ENCODE measurements around the gene MLLT10. TPM values are rescaled to one million over a fixed set of nuclear protein-coding genes. Genes with fewer than 3 reads are reported as not detected.
"Not testable (repeated sequence)": the region's sequence is repeated elsewhere in the genome, so short reads cannot be mapped to it uniquely, and the experiment has no call there.

The MLLT10 gene
- total RNA-seq, 6 donors from 2014 or later = 40.1 to 63.9 (median 53.9) TPM

DNA sequence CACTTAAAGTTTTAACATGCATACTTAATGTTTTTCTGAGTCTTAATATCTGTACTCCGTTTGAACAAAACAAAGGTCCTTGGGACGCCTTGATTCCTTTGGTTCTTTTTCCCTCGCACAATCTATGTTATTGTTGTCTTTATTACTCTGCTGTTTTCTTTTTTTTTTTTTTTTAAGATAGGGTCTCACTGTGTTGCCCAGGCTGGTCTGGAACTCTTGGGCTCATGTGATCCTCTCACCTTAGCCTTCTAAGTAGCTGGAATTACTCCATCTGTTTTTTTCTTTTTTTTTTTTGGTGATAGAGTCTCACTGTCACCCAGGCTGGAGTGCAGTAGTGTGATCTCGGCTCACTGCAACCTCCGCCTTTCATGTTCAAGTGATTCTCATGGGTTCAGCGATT lies 13.2 kb downstream of the MLLT10 start:
- Histone ChIP-seq H3K27me3 (no peaks in the 10 kb centered on the region), H3K36me3 (peaks cover 4 to 76% (median 44%) of the 10 kb centered on the region in 4 donors), H3K9me3 (no peaks in the 10 kb centered on the region), H3K4me1 (no peaks in the 10 kb centered on the region), H3K4me3 (no peak overlapping the region), H3K27ac (no peak overlapping the region)
- DNase-seq (no peak), ATAC-seq (ENCODE audit: low FRiP score in 2 of 2) (no peak)
- WGBS, 2 donors = 91 to 93% methylated on average over 6 of the region's 6 CpGs
- TF ChIP-seq, protein P1, sequence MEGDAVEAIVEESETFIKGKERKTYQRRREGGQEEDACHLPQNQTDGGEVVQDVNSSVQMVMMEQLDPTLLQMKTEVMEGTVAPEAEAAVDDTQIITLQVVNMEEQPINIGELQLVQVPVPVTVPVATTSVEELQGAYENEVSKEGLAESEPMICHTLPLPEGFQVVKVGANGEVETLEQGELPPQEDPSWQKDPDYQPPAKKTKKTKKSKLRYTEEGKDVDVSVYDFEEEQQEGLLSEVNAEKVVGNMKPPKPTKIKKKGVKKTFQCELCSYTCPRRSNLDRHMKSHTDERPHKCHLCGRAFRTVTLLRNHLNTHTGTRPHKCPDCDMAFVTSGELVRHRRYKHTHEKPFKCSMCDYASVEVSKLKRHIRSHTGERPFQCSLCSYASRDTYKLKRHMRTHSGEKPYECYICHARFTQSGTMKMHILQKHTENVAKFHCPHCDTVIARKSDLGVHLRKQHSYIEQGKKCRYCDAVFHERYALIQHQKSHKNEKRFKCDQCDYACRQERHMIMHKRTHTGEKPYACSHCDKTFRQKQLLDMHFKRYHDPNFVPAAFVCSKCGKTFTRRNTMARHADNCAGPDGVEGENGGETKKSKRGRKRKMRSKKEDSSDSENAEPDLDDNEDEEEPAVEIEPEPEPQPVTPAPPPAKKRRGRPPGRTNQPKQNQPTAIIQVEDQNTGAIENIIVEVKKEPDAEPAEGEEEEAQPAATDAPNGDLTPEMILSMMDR (IDR thresholded peaks at IDR 0.05) = no peak
- no peak for TF ChIP-seq POLR2A (IDR thresholded peaks at IDR 0.05)

DNA sequence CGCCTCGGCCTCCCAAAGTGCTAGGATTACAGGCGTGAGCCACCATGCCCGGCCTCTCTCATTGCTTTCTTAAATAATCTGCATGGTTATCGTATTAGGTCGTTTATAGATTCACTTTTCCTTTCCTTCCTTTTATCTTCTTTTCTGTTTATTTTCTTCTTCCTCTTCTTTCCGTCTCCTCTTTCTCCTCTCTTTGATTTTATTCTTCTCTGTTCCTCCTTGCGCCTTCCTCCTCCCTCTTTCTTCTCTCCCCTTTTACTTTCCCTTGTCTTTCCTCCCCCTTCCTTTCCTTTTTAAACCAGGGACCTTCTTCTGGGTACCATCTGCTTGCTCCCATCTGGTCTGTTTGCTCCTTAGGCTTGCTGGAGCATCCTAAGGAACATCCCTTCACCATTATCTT lies 18.6 kb downstream of the MLLT10 start:
- no peak for TF ChIP-seq POLR2AphosphoS5 (IDR thresholded peaks at IDR 0.05)
- TF ChIP-seq, protein P1 (IDR thresholded peaks at IDR 0.05) = no peak
- no peak for TF ChIP-seq POLR2A (IDR thresholded peaks at IDR 0.05)
- TF ChIP-seq EP300 (IDR thresholded peaks at IDR 0.05) = no peak
- H3K36me3 ChIP-seq = peaks cover 3 to 77% (median 33%) of the 10 kb centered on the region in 4 donors
- ATAC-seq (ENCODE audit: low FRiP score in 2 of 2) (no peak), DNase-seq (no peak)
- 84 to 87% methylated on average over 8 of the region's 8 CpGs for WGBS, 2 donors
- H3K4me3 ChIP-seq = no peak overlapping the region
- no peaks in the 10 kb centered on the region for H3K27me3 ChIP-seq
- no peaks in the 10 kb centered on the region for H3K9me3 ChIP-seq
- H3K4me1 ChIP-seq = peaks cover 0 to 4% (median 0%) of the 10 kb centered on the region in 4 donors
- no peak overlapping the region for H3K27ac ChIP-seq

DNA sequence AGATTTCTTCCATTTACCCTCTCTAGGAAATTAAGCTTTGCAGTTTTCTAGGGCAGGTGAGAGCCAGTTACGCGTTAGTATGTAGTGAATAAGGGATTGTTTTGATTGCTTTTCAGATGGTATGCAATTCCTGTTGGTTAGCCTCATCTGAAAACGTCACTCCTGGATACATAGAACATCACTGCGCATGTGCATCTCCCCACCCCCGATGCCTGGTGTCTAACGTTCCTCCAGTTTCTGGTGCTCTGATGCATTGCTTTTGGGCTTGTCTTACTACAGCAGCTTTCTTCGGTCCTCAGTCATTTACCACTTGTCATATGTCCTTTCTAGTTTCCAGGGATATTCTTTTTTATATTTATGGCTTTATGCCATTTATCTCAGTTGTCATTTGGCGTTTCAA lies 22.5 kb downstream of the MLLT10 start:
- H3K4me1 ChIP-seq = peaks cover 0 to 4% (median 0%) of the 10 kb centered on the region in 4 donors
- H3K36me3 ChIP-seq = peaks cover 0 to 80% (median 37%) of the 10 kb centered on the region in 4 donors
- H3K4me3 ChIP-seq = no peak overlapping the region
- 88 to 90% methylated on average over 8 of the region's 8 CpGs for WGBS, 2 donors
- H3K27me3 ChIP-seq = no peaks in the 10 kb centered on the region
- no peak overlapping the region for H3K27ac ChIP-seq
- DNase-seq (no peak), ATAC-seq (ENCODE audit: low FRiP score in 2 of 2) (no peak)
- no peak for TF ChIP-seq EP300 (IDR thresholded peaks at IDR 0.05)
- TF ChIP-seq, protein P1 (IDR thresholded peaks at IDR 0.05) = no peak
- no peak for TF ChIP-seq POLR2AphosphoS5 (IDR thresholded peaks at IDR 0.05)
- no peak for TF ChIP-seq POLR2A (IDR thresholded peaks at IDR 0.05)
- no peaks in the 10 kb centered on the region for H3K9me3 ChIP-seq

DNA sequence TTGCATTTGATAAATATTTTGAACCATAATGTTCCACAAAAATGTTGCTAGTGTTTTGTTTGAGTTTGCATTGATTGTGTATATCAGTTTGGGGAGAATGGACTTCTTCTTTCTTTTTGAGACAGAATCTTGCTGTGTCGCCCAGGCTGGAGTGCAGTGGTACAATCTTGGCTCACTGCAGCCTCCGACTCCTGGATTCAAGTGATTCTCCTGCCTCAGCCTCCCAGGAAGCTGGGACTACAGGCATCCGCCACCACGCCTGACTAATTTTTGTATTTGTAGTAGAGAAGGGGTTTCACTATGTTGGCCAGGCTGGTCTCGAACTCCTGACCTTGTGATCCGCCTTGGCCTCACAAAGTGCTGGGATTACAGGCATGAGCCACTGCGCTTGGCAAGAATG lies 25.0 kb downstream of the MLLT10 start:
- H3K9me3 ChIP-seq; ATAC-seq (ENCODE audit: low FRiP score in 2 of 2); DNase-seq; H3K27ac ChIP-seq; H3K4me3 ChIP-seq; H3K27me3 ChIP-seq; H3K4me1 ChIP-seq: not testable (repeated sequence)
- H3K36me3 ChIP-seq = peaks cover 0 to 58% (median 29%) of the 10 kb centered on the region in 4 donors
- 96 to 98% methylated on average over 7 of the region's 7 CpGs for WGBS, 2 donors

DNA sequence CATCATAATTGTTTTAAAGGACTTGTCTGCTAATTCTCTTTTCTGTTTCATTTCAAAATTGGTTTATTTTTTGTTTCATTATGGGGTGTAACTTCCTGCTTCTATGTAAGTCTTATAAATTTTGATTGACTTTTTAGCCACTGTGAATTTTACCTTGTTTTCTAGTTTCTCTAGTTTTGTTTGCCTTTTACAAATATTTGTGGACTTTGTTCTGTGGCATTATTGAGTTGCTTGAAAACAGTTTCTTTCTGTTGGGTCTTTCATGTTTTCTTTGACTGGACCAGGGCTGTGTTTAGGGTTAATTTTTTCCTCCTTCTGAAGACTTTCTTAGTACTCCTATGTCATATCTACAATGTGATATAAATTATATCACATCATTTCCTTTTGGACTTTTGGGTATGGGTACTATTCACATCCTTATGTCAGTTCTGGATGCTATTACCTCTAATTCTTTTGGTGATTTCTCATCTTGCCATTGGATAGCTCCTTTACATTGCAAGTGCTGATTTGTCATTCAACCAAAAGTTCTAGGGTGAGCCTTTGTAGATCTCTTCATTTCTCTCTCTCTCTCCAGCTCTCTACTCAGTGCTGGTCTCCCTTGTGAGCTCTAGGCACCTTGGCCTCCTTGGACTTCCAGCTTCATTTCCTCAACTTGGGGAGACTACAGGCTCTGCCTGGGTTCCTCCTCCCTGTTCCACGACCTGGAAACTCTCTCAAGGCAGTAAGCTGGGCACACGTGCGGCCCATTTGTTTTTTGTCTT lies 36.9 kb downstream of the MLLT10 start:
- DNase-seq (no peak), ATAC-seq (ENCODE audit: low FRiP score in 2 of 2) (no peak)
- Histone ChIP-seq H3K4me3 (no peak overlapping the region), H3K36me3 (peaks cover 0 to 7% (median 0%) of the 10 kb centered on the region in 4 donors), H3K9me3 (no peaks in the 10 kb centered on the region), H3K27ac (no peak overlapping the region), H3K4me1 (peaks cover 0 to 17% (median 8%) of the 10 kb centered on the region in 4 donors), H3K27me3 (no peaks in the 10 kb centered on the region)
- TF ChIP-seq POLR2AphosphoS5 (IDR thresholded peaks at IDR 0.05) (no peak), EP300 (IDR thresholded peaks at IDR 0.05) (no peak), POLR2A (IDR thresholded peaks at IDR 0.05) (no peak)
- TF ChIP-seq, protein P1 (IDR thresholded peaks at IDR 0.05) = no peak
- 74 to 92% methylated on average over 3 of the region's 3 CpGs for WGBS, 2 donors
